ENCODE data around the gene PTS.
"Not testable (repeated sequence)": the region's sequence is repeated elsewhere in the genome, so short reads cannot be mapped to it uniquely, and the experiment has no call there.

Gene PTS

DNA sequence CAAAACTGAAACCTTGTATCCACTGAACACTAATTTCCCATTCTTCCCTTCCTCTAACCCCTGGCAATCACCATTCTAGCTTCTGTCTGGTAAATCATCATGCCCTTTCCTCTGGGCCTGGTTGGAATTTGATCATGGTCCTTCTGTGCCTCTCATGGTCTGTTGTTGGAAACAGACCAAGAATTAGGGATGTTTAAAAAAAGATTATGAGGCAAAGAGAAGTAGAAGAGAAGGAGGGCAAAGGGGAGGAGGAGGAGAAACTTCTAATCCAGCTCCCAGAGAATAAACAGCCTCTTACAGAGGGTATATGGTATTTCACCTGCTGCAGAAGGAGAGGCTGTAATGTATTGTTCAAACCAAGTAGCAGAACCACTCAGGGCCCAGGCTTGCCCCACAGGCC is 40.3 kb upstream of the PTS start:
- no peak for DNase-seq
- H3K4me3 ChIP-seq (ENCODE audit: low read depth, low read length) = no peak overlapping the region
- in situ Hi-C loops (cut with HindIII; ENCODE audit: low pct_ligation_motif_present, low sequenced_read_pairs) = no loop called here
- H3K27ac ChIP-seq = no peak overlapping the region
- TF ChIP-seq, protein P1, sequence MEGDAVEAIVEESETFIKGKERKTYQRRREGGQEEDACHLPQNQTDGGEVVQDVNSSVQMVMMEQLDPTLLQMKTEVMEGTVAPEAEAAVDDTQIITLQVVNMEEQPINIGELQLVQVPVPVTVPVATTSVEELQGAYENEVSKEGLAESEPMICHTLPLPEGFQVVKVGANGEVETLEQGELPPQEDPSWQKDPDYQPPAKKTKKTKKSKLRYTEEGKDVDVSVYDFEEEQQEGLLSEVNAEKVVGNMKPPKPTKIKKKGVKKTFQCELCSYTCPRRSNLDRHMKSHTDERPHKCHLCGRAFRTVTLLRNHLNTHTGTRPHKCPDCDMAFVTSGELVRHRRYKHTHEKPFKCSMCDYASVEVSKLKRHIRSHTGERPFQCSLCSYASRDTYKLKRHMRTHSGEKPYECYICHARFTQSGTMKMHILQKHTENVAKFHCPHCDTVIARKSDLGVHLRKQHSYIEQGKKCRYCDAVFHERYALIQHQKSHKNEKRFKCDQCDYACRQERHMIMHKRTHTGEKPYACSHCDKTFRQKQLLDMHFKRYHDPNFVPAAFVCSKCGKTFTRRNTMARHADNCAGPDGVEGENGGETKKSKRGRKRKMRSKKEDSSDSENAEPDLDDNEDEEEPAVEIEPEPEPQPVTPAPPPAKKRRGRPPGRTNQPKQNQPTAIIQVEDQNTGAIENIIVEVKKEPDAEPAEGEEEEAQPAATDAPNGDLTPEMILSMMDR (IDR thresholded peaks at IDR 0.05; ENCODE audit: low read depth, low read length, missing control alignments) = no peak
- no peaks in the 10 kb centered on the region for H3K36me3 ChIP-seq (replicated peaks)
- no peaks in the 10 kb centered on the region for H3K27me3 ChIP-seq (replicated peaks)

DNA sequence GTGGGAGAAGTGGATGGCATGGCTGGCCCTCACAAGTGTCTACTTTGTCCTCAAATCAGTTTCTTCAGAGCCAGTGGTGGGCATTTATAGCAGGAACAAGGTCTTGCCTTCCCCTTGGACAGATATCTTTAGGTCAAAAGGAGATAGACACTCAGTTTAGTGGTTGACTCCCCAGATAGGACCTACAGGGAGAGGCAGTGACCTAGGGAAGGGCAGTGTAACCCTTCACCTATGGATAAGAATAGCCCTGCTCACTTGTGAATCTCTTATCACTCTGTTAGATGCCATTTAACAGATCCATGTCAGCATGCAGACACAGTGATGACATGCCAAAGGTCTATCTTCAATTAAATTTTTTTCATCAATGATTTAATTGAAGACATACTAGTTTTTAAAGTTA is 39.9 kb upstream of the PTS start:
- TF ChIP-seq, protein P1 (IDR thresholded peaks at IDR 0.05; ENCODE audit: low read depth, low read length, missing control alignments) = no peak
- Histone ChIP-seq H3K4me3 (ENCODE audit: low read depth, low read length) (no peak overlapping the region), H3K27ac (no peak overlapping the region), H3K36me3 (replicated peaks) (no peaks in the 10 kb centered on the region), H3K27me3 (replicated peaks) (no peaks in the 10 kb centered on the region)
- DNase-seq = no peak
- in situ Hi-C loops (cut with HindIII; ENCODE audit: low pct_ligation_motif_present, low sequenced_read_pairs) = no loop called here

DNA sequence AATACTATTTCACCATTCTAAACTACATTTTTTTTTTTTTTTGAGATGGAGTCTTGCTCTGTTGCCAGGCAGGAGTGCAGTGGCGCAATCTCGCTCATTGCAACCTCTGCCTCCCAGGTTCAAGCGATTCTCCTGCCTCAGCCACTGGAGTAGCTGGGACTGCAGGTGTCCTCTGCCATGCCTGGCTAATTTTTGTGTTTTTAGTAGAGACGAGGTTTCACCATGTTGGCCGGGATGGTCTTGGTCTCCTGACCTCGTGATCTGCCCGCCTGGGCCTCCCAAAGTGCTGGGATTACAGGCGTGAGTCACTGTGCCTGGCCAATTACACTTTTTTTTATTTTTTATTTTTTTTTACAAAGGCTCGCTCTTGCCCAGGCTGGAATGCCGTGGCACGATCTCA is 31.1 kb upstream of the PTS start:
- H3K36me3 ChIP-seq (replicated peaks); DNase-seq; in situ Hi-C loops (cut with HindIII; ENCODE audit: low pct_ligation_motif_present, low sequenced_read_pairs); H3K4me3 ChIP-seq (ENCODE audit: low read depth, low read length); H3K27ac ChIP-seq; H3K27me3 ChIP-seq (replicated peaks): not testable (repeated sequence)

DNA sequence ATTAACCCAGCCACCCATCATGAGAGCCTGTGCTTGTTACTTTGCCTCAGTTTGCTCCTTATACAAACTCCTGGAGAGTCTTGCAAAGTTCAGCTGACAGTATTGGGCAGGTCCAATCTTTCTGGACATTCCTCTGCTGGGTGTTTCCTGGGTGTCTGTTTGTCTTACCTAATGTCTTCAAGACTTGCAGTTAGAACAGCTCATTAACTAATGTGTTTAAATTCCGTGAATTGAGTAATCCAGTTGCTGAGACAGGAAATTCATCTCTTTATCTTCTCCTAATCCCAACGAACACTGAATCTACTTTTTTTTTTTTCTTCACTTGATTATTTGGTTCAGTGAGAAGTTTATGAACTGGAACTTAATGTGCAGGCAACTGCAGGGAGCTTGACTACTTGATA is 30.3 kb upstream of the PTS start:
- in situ Hi-C loops (cut with HindIII; ENCODE audit: low pct_ligation_motif_present, low sequenced_read_pairs) = no loop called here
- TF ChIP-seq, protein P1 (IDR thresholded peaks at IDR 0.05; ENCODE audit: low read depth, low read length, missing control alignments) = no peak
- H3K4me3 ChIP-seq (ENCODE audit: low read depth, low read length) = no peak overlapping the region
- H3K27me3 ChIP-seq (replicated peaks) = no peaks in the 10 kb centered on the region
- H3K36me3 ChIP-seq (replicated peaks) = no peaks in the 10 kb centered on the region
- DNase-seq = no peak
- H3K27ac ChIP-seq = no peak overlapping the region

DNA sequence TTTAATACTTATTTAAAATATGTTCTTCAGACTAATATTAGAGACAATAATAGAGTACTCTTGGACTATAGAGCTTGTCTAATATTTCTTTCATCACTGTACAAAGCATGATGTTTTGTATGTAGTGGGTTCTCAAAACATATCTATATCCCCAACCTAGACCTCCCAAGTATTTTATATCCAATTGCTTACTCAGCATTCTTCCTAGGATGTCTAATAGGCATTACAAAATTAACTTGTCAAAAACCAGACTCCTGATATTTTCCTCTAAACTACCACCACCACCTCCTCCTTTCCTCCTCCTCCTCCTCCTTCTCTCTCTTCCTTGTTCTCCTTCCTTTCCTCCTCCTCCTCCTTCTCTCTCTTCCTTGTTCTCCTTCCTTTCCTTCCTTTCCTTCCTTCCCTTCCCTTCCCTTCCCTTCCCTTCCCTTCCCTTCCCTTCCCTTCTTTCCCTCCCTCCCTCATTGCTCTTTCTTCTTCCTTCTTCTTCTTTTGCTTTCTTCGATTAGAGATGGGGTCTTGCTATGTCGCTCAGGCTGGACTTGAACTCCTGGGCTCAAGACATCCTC is 29.6 kb upstream of the PTS start:
- Histone ChIP-seq H3K4me3 (ENCODE audit: low read depth, low read length) (no peak overlapping the region), H3K27ac (no peak overlapping the region), H3K36me3 (replicated peaks) (no peaks in the 10 kb centered on the region), H3K27me3 (replicated peaks) (no peaks in the 10 kb centered on the region)
- in situ Hi-C loops (cut with HindIII; ENCODE audit: low pct_ligation_motif_present, low sequenced_read_pairs) = no loop called here
- DNase-seq = no peak
- TF ChIP-seq, protein P1 (IDR thresholded peaks at IDR 0.05; ENCODE audit: low read depth, low read length, missing control alignments) = no peak

DNA sequence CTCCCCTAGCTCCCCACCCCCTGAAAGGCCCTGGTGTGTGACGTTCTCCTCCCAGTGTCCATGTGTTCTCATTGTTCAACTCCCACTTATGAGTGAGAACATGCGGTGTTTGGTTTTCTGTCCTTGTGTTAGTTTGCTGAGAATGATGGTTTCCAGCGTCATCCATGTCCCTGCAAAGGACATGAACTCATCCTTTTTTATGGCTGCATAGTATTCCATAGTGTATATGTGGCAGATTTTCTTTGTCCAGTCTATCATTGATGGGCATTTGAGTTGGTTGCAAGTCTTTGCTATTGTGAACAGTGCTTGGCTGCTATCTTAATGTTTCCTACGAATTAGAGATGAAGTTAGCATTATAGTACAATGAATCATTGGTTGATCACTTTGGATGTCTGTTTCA is 27.1 kb upstream of the PTS start:
- H3K27me3 ChIP-seq (replicated peaks); in situ Hi-C loops (cut with HindIII; ENCODE audit: low pct_ligation_motif_present, low sequenced_read_pairs); DNase-seq; H3K36me3 ChIP-seq (replicated peaks); H3K4me3 ChIP-seq (ENCODE audit: low read depth, low read length); H3K27ac ChIP-seq: not testable (repeated sequence)

DNA sequence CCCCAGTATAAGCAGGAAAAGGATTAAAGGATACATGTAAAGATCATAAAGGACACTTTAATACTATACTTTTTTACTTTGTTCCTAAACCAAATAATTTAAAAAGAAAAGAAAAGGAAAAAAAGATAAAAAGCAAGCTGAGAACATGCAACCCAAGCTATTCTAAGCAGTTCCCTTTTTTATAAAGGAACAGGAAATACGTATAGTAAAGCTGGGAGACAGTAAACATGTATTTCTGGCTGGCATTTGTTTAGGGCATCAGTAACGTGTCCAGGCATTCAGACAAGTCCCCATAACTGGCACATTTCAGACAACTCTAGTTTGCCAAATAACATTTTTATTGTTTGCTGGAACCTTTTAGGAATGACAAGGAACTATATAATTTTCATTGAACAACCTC is 26.0 kb upstream of the PTS start:
- Histone ChIP-seq H3K4me3 (ENCODE audit: low read depth, low read length) (no peak overlapping the region), H3K27ac (no peak overlapping the region), H3K27me3 (replicated peaks) (no peaks in the 10 kb centered on the region), H3K36me3 (replicated peaks) (no peaks in the 10 kb centered on the region)
- TF ChIP-seq, protein P1 (IDR thresholded peaks at IDR 0.05; ENCODE audit: low read depth, low read length, missing control alignments) = no peak
- DNase-seq = no peak
- in situ Hi-C loops (cut with HindIII; ENCODE audit: low pct_ligation_motif_present, low sequenced_read_pairs) = no loop called here
